HL-60/S4 treated with retinoic acid at 250 ng/mL for 4 days and 3 days (cell line): ENCODE measurements around the gene PLA2G5.
"Not testable (repeated sequence)": the region's sequence is repeated elsewhere in the genome, so short reads cannot be mapped to it uniquely, and the experiment has no call there.

Source experiments
- in situ Hi-C: fragments of 300-500 bp; cut with MboI; formaldehyde crosslinking; loops from 2 replicates; pipeline ENCODE4 v1.7.0; 2022; ENCODE audit warnings: low sequenced_read_pairs

PLA2G5 gene

GRCh38 chr1:20115479-20115878 is 45.5 kb downstream of the PLA2G5 start:
- in situ Hi-C loops = no loop called here

- in situ Hi-C loops = no loop called here
Measured at GRCh38 chr1:20115916-20116315, 45.9 kb downstream of the PLA2G5 start.

GRCh38 chr1:20117236-20117635 is 47.2 kb downstream of the PLA2G5 start:
- in situ Hi-C loops = no loop called here

GRCh38 chr1:20119347-20119746 is 49.4 kb downstream of the PLA2G5 start, which contains the start of gene PLA2G2D:
PLA2G2D (minus strand) TSS chr1:20119536; CDS start chr1:20119498, 38 bp downstream.
- in situ Hi-C loops = no loop called here

GRCh38 chr1:20120796-20121195 is 50.8 kb downstream of the PLA2G5 start:
- in situ Hi-C loops = no loop called here

GRCh38 chr1:20123722-20124455 is 53.9 kb downstream of the PLA2G5 start:
- in situ Hi-C loops = no loop called here

GRCh38 chr1:20124456-20125057 is 54.6 kb downstream of the PLA2G5 start:
- in situ Hi-C loops = no loop called here

GRCh38 chr1:20125100-20125499 is 55.1 kb downstream of the PLA2G5 start:
- in situ Hi-C loops = no loop called here

GRCh38 chr1:20126041-20126805 is 56.2 kb downstream of the PLA2G5 start:
- in situ Hi-C loops = no loop called here

GRCh38 chr1:20126806-20127440 is 56.9 kb downstream of the PLA2G5 start:
- in situ Hi-C loops = no loop called here

- in situ Hi-C loops = not testable (repeated sequence)
Measured at GRCh38 chr1:20130518-20130917, 60.5 kb downstream of the PLA2G5 start.

- in situ Hi-C loops = no loop called here
Measured at GRCh38 chr1:20134995-20135394, 65.0 kb downstream of the PLA2G5 start.

GRCh38 chr1:20136249-20136648 is 66.3 kb downstream of the PLA2G5 start:
- in situ Hi-C loops = no loop called here

GRCh38 chr1:20137055-20137454 is 67.1 kb downstream of the PLA2G5 start:
- in situ Hi-C loops = no loop called here

GRCh38 chr1:20137604-20138003 is 67.6 kb downstream of the PLA2G5 start:
- in situ Hi-C loops = no loop called here

GRCh38 chr1:20138346-20138745 is 68.4 kb downstream of the PLA2G5 start:
- in situ Hi-C loops = no loop called here

GRCh38 chr1:20138961-20139550 is 69.1 kb downstream of the PLA2G5 start, which contains the start of gene PLA2G2F:
PLA2G2F (plus strand) TSS chr1:20139323; CDS start chr1:20139428, 105 bp downstream.
- in situ Hi-C loops = no loop called here

- in situ Hi-C loops = no loop called here
Measured at GRCh38 chr1:20139776-20140612, 70.0 kb downstream of the PLA2G5 start.

- in situ Hi-C loops = no loop called here
Measured at GRCh38 chr1:20141001-20141400, 71.0 kb downstream of the PLA2G5 start.

- in situ Hi-C loops = no loop called here
Measured at GRCh38 chr1:20141466-20141865, 71.5 kb downstream of the PLA2G5 start.
